Heart right ventricle (tissue), 16 donors: ENCODE measurements around the gene ELP5. TPM values are rescaled to one million over a fixed set of nuclear protein-coding genes. Genes with fewer than 3 reads are reported as not detected.

ENCODE experiments used
- ATAC-seq, 8 donors: fragments of 200-7000 bp; cut with Tn5 transposase; one replicate each; pipeline ENCODE4 v1.9.1; 2020; ENCODE audit warnings: mild to moderate bottlenecking in 8 of 8, moderate library complexity in 8 of 8, moderate number of reproducible peaks in 1 of 8
- DNase-seq, 2 donors: peaks; one replicate each; pipeline ENCODE4 v3.0.0-alpha.2; 2020
- H3K27ac ChIP-seq, 10 donors: fragments of 200-600 bp; sonication (generic) in 2 of 10; one replicate each; pipeline versions ENCODE4 v1.5.0 to v1.8.0; 2020 to 2022; ENCODE audit warnings: mild to moderate bottlenecking in 3 of 10
- H3K27me3 ChIP-seq, 7 donors: fragments of 200-600 bp; one replicate each; pipeline ENCODE4 v1.8.0; 2021 to 2022; ENCODE audit warnings: mild to moderate bottlenecking in 2 of 7
- H3K36me3 ChIP-seq, 9 donors: fragments of 200-600 bp; sonication (generic) in 1 of 9; one replicate each; pipeline versions ENCODE4 v1.5.0 to v1.8.0; 2020 to 2022; ENCODE audit warnings: mild to moderate bottlenecking in 2 of 9
- H3K4me1 ChIP-seq, 9 donors: fragments of 200-600 bp; sonication (generic) in 1 of 9; one replicate each; pipeline versions ENCODE4 v1.5.0 to v1.8.0; 2020 to 2022; ENCODE audit warnings: mild to moderate bottlenecking in 4 of 9
- H3K4me3 ChIP-seq, 10 donors: fragments of 200-600 bp; sonication (generic) in 2 of 10; one replicate each; pipeline versions ENCODE4 v1.5.0 to v1.8.0; 2020 to 2022; ENCODE audit warnings: mild to moderate bottlenecking in 7 of 10, moderate library complexity in 2 of 10
- H3K9me3 ChIP-seq, 11 donors: fragments of 200-600 bp in 10 of 11; sonication (generic) in 2 of 11; one replicate each; pipeline versions ENCODE4 v1.5.0 to v1.8.0; 2013 to 2022; ENCODE audit warnings: mild to moderate bottlenecking in 2 of 11, control low read depth in 1 of 11, moderate library complexity in 1 of 11
- WGBS, 2 donors: extraction: QIAGEN DNeasy Blood & Tissue Kit; methylation state at CpG; one replicate each; pipeline ENCODE4 v1.1.7; 2013; ENCODE audit warnings: inconsistent platforms in 1 of 2; 5-methylcytosine and 5-hydroxymethylcytosine counted together
- intact Hi-C, 10 donors: fragments of 100-400 bp; cut with DNase I; formaldehyde crosslinking; loops; one replicate each; pipeline versions ENCODE4 v1.11.1 to v1.14.2; 2022
- polyA plus RNA-seq, 2 donors: library from polyadenylated mRNA; stranded (reverse); fragments of 200-250 nt; gene quantifications; one replicate each; pipeline ENCODE4 v1.2.3, GENCODE V29; 2013
- total RNA-seq, 10 donors: library from RNA; stranded (reverse); fragmentation: NEBNext Ultra II Directional in 3 of 10; extraction: Animal tissue kit (Norgen Biotek cat#: 25700) in 3 of 10; gene quantifications; one replicate each; pipeline versions ENCODE4 v1.2.1 to v1.2.4, GENCODE V29; 2021 to 2023
- TF ChIP-seq, protein P1 (sequence below), 9 donors: fragments of 200-600 bp; sonication (generic) in 2 of 9; IDR thresholded peaks; one replicate each; pipeline versions ENCODE4 v1.5.0 to v1.8.0; 2021 to 2022; ENCODE audit warnings: antibody characterized with exemption in 9 of 9, mild to moderate bottlenecking in 5 of 9, moderate library complexity in 1 of 9
- donor health status: Arrhythmogenic right ventricular cardiomyopathy.
- donor health status: ischemic (EF 13 %, LVEDD 7.1; RV severe dilation, severe dysfunction).
- donor health status: healthy with polysubstance abuse.
- donor health status: DM: no; HTN: yes; CAD: no.
- donor health status: DM: no; HTN: no; CAD: no.
- donor health status: ischemic (EF 25% LVEDD 6.9; RV normal size, moderate dysfunction).
- donor health status: ischemic (EF 25% LVEDD 5.7; RV mildly dilated, moderate dysfunction).
- donor health status: healthy.
- donor health status: DM: yes; HTN: yes; CAD: no.
- donor health status: Ischemic cardiomyopathy.
- donor health status: ischemic (EF 35%, LVEDD 5.7; RV mildly dilated, moderate dysfunction).
- donor health status: nonischemic (EF 11% LVEDD 7.7; RV severe dilation, severe dysfunction).
- donor health status: DM: yes; HTN: yes; CAD: no.
- donor health status: PGD.
- donor health status: ischemic (EF 29% LVEDD 5.4; RV normal size, mild dysfunction).
- donor health status: nonischemic (EF 23%, LVEDD 6.1; RV moderate dilation, normal function).

The ELP5 gene
- total and polyA plus RNA-seq, 12 donors: 29.0 to 110 (median 52.1) TPM

DNA sequence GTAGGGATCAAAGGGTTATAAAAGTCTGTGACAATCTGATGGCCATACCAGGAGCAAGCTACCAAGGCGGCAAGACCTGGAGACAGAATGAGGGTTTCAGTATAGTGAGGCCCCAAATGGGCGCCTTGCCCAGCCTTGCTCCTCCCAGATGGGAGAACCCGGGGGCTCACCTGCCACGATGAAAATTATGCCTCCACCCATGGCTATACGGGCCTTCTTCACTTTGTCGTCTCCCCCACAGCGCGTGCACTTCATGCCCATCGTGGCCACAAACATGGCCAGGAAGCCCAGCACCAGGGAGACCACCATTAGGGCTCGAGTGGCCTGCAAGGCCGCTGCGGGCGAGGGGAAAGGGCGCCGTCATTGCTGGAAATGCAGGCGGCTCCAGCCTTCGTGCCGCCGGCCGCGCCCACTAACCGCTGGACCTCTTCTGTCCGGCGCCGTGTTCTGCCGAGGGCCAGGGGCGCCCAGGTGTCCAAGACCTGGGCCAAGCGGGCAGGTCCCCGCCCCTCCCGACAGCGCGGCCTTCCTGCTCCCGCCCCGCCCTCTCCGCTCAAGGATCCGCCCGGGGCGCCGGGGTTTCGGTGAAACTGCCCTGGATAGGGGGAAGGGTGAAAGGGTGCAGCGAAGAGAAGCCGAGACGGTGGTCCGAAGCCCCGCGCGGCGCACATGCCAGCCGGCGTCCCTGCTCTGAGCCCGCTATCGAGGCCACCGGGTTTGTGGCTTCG lies 8.8 kb downstream of the ELP5 start:
- peaks cover 7 to 41% (median 29%) of the 10 kb centered on the region in 9 donors for H3K4me1 ChIP-seq
- ATAC-seq (peak; percentile 43 to 71 (median 60)), DNase-seq (no peak)
- H3K9me3 ChIP-seq: no peaks in the 10 kb centered on the region
- H3K36me3 ChIP-seq: peaks cover 0 to 40% (median 24%) of the 10 kb centered on the region in 9 donors
- peak overlapping the region in 4 of 10 donors; percentile 11 to 65 (median 20) for H3K27ac ChIP-seq
- WGBS, 2 donors: 6 to 9% methylated on average over 53 to 54 of the region's 54 CpGs
- H3K4me3 ChIP-seq: peak overlapping the region; percentile 35 to 61 (median 52)
- TF ChIP-seq, protein P1, sequence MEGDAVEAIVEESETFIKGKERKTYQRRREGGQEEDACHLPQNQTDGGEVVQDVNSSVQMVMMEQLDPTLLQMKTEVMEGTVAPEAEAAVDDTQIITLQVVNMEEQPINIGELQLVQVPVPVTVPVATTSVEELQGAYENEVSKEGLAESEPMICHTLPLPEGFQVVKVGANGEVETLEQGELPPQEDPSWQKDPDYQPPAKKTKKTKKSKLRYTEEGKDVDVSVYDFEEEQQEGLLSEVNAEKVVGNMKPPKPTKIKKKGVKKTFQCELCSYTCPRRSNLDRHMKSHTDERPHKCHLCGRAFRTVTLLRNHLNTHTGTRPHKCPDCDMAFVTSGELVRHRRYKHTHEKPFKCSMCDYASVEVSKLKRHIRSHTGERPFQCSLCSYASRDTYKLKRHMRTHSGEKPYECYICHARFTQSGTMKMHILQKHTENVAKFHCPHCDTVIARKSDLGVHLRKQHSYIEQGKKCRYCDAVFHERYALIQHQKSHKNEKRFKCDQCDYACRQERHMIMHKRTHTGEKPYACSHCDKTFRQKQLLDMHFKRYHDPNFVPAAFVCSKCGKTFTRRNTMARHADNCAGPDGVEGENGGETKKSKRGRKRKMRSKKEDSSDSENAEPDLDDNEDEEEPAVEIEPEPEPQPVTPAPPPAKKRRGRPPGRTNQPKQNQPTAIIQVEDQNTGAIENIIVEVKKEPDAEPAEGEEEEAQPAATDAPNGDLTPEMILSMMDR (IDR thresholded peaks at IDR 0.05): no peak
- peaks cover 14 to 57% (median 46%) of the 10 kb centered on the region in 7 donors for H3K27me3 ChIP-seq
- intact Hi-C loops: loop anchor here in 1 of 10 donors (5.0 kb wide), 1 partner anchor 46 kb away; the partner anchor contains the start of gene EIF5A

DNA sequence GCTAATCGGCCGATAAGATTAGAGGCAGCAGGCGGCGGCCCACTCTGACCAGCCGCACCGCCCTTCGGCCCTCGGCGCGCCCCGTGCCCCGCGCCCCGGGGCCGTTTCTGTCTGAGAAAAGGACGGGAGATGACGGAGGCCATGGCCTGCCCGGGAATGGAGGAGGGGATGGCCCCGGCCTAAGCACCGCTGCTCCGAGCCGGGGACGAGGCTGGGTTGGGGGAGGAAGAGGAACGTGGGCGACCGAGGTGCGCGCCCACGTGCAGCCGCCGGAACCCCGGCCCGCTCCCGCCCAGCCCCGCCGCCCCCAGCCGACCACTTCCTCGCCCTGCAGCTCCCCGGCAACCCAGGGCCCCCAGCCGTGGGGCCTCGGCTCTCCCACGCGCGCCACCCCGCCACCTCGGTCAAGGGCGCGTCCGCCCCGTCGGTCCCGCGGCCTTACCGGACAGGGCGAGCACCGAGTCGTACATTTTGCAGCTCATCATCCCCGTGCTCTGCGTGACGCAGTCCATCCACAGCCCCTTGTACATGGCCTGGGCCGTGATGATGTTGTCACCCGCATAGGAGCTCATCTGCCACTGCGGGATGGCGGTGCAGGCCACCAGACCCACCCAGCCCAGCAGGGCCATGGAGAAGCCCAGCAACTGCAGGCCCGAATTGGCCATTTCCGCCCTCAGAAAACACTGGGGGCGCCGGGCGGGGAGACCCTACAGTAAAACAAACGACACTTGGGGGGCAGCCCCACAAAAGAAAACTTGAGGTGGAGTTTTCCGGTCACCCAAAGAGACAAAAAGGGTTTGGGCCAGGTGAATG lies 9.6 kb downstream of the ELP5 start:
- Histone ChIP-seq H3K27me3 (peaks cover 14 to 63% (median 47%) of the 10 kb centered on the region in 7 donors), H3K4me3 (peak overlapping the region; percentile 35 to 61 (median 52)), H3K4me1 (peaks cover 7 to 41% (median 29%) of the 10 kb centered on the region in 9 donors), H3K9me3 (no peaks in the 10 kb centered on the region), H3K27ac (peak overlapping the region in 3 of 10 donors; percentile 19 to 65 (median 22)), H3K36me3 (peaks cover 0 to 33% (median 20%) of the 10 kb centered on the region in 9 donors)
- TF ChIP-seq, protein P1 (IDR thresholded peaks at IDR 0.05): no peak
- 8 to 11% methylated on average over 47 to 71 of the region's 71 CpGs for WGBS, 2 donors
- DNase-seq (no peak), ATAC-seq (peak; percentile 6 to 30 (median 23))
- intact Hi-C loops: loop anchor here in 1 of 10 donors (5.0 kb wide), 1 partner anchor 46 kb away; the partner anchor contains the start of gene EIF5A

DNA sequence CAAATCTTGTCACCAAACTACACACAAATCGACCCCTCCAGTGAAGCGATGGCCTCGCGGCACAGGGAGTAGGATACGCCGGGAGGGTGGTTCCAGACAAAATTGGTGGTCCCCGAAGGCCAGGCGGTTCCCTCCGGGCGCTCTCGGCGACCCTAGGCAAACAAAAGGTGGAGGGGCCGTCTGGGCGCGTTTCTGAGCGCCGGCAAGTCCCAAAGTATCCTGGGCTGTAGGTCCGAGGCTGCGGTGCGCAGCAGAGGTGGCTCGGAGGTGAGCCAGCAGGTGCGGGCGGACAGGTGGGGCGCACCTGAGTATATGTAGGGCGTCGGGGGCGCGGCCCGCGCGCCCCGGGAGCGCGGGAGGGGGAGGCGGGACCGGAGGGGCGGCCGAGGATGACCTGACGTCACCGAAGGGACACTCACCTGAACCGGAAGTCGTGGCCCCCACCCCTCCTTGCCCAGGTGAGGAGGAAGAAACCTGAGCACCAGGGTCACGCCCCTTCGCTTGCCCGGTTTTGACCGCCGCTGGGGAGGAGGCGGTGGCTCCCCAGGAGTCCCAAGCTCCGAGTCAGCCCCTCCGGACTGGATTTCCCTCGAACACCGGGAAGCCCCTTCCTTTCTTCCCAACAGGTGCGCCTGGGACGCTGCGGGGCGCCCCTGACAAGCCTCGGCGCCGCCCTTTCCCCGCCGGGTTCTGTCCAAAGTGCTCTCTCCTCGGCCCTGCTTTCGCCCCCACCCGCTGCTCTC lies 10.3 kb downstream of the ELP5 start, which contains the start of gene CLDN7:
TSS of gene CLDN7 (minus strand) at position 287 of the 743 bp plus-strand sequence. CDS start 435 bp downstream, outside the sequence.
- Histone ChIP-seq H3K27ac (peak within 1 kb of the TSS in 3 of 10 donors; percentile 19 to 65 (median 22)), H3K27me3 (peaks cover 14 to 64% (median 51%) of the 10 kb centered on the region in 7 donors)
- no peak for DNase-seq

More for the DNA sequence above, 10.3 kb downstream of the ELP5 start, which contains the start of gene CLDN7:
- Histone ChIP-seq H3K9me3 (no peaks in the 10 kb centered on the region), H3K4me1 (peaks cover 7 to 41% (median 29%) of the 10 kb centered on the region in 9 donors), H3K4me3 (peak within 1 kb of the TSS; percentile 35 to 61 (median 52)), H3K36me3 (peaks cover 0 to 25% (median 15%) of the 10 kb centered on the region in 9 donors)
- 6% methylated on average over 59 to 64 of the region's 64 CpGs for WGBS, 2 donors
- intact Hi-C loops: loop anchor here in 1 of 10 donors (5.0 kb wide), 1 partner anchor 45 kb away; the partner anchor contains the start of gene EIF5A
- ATAC-seq: peak in 1 of 8 donors; percentile 3
- TF ChIP-seq, protein P1 (IDR thresholded peaks at IDR 0.05): no peak
